Heart left ventricle (tissue), 16 donors: ENCODE results near the gene UROC1. TPM values are rescaled to one million over a fixed set of nuclear protein-coding genes. Genes with fewer than 3 reads are reported as not detected.

Experiments used
- ATAC-seq, 4 donors: fragments of 200-7000 bp; cut with Tn5 transposase; one replicate each; pipeline ENCODE4 v1.9.1; 2020 to 2022; ENCODE audit warnings: moderate library complexity in 4 of 4, mild to moderate bottlenecking in 3 of 4, moderate number of reproducible peaks in 1 of 4
- DNase-seq, 5 donors: peaks; one replicate each; pipeline ENCODE4 v3.0.0-alpha.2; 2020
- H3K27ac ChIP-seq, 12 donors: fragments of 200-600 bp; sonication (generic) in 4 of 12; one replicate each; pipeline versions ENCODE4 v1.5.0 to v1.8.0; 2016 to 2022; ENCODE audit warnings: mild to moderate bottlenecking in 2 of 12
- H3K27me3 ChIP-seq, 9 donors: fragments of 200-600 bp; sonication (generic) in 2 of 9; one replicate each; pipeline versions ENCODE4 v1.5.1 to v1.8.0; 2016 to 2022; ENCODE audit warnings: mild to moderate bottlenecking in 3 of 9
- H3K36me3 ChIP-seq, 9 donors: fragments of 200-600 bp; sonication (generic) in 2 of 9; one replicate each; pipeline versions ENCODE4 v1.5.0 to v1.8.0; 2018 to 2022; ENCODE audit warnings: mild to moderate bottlenecking in 2 of 9
- H3K4me1 ChIP-seq, 12 donors: fragments of 200-600 bp; sonication (generic) in 4 of 12; one replicate each; pipeline versions ENCODE4 v1.5.0 to v1.8.0; 2016 to 2022; ENCODE audit warnings: mild to moderate bottlenecking in 3 of 12
- H3K4me3 ChIP-seq, 12 donors: fragments of 200-600 bp; sonication (generic) in 4 of 12; one replicate each; pipeline versions ENCODE4 v1.5.0 to v1.8.0; 2017 to 2022; ENCODE audit warnings: mild to moderate bottlenecking in 9 of 12, moderate library complexity in 4 of 12
- H3K9me3 ChIP-seq, 12 donors: fragments of 200-600 bp; sonication (generic) in 4 of 12; one replicate each; pipeline versions ENCODE4 v1.5.0 to v1.8.0; 2016 to 2022; ENCODE audit warnings: mild to moderate bottlenecking in 1 of 12
- CTCF ChIP-seq, 12 donors: fragments of 200-600 bp; sonication (generic) in 4 of 12; IDR thresholded peaks; one replicate each; pipeline versions ENCODE4 v1.5.0 to v1.8.0; 2018 to 2022; ENCODE audit warnings: antibody characterized with exemption in 12 of 12, mild to moderate bottlenecking in 5 of 12
- POLR2A ChIP-seq, 2 donors: fragments of 450-650 bp; IDR thresholded peaks; one replicate each; pipeline ENCODE4 v1.6.1; 2017; ENCODE audit warnings: antibody characterized with exemption in 2 of 2, mild to moderate bottlenecking in 2 of 2, moderate library complexity in 2 of 2
- WGBS, 4 donors: extraction: QIAGEN DNeasy Blood & Tissue Kit in 2 of 4; methylation state at CpG; one replicate each; pipeline versions ENCODE4 v1.1.5 to v1.1.7; 2013 to 2018; 5-methylcytosine and 5-hydroxymethylcytosine counted together
- intact Hi-C, 10 donors: fragments of 100-400 bp; cut with DNase I; formaldehyde crosslinking; loops; one replicate each; pipeline versions ENCODE4 v1.11.1 to v1.14.2; 2022
- polyA plus RNA-seq, 2 donors: library from polyadenylated mRNA; stranded (reverse); fragments of 200-250 nt; gene quantifications; one replicate each; pipeline ENCODE4 v1.2.3, GENCODE V29; 2013
- total RNA-seq, 9 donors: library from RNA; depleted of rRNA in 2 of 9; stranded (reverse); fragments of >200 nt in 2 of 9; fragmentation: NEBNext Ultra II Directional in 3 of 9; extraction: Animal tissue kit (Norgen Biotek cat#: 25700) in 3 of 9; gene quantifications; one replicate each; pipeline versions ENCODE4 v1.1.0 to v1.2.4, GENCODE V29; 2016 to 2023
- donor health status: ischemic (EF 13 %, LVEDD 7.1; RV severe dilation, severe dysfunction).
- donor health status: healthy with polysubstance abuse.
- donor health status: DM: no; HTN: yes; CAD: no.
- donor health status: DM: no; HTN: no; CAD: no.
- donor health status: ischemic (EF 25% LVEDD 6.9; RV normal size, moderate dysfunction).
- donor health status: ischemic (EF 25% LVEDD 5.7; RV mildly dilated, moderate dysfunction).
- donor health status: healthy.
- donor health status: DM: yes; HTN: yes; CAD: no.
- donor health status: ischemic (EF 35%, LVEDD 5.7; RV mildly dilated, moderate dysfunction).
- donor health status: nonischemic (EF 11% LVEDD 7.7; RV severe dilation, severe dysfunction).
- donor health status: DM: yes; HTN: yes; CAD: no.
- donor health status: PGD.
- donor health status: ischemic (EF 29% LVEDD 5.4; RV normal size, mild dysfunction).
- donor health status: nonischemic (EF 23%, LVEDD 6.1; RV moderate dilation, normal function).

The UROC1 gene
- total and polyA plus RNA-seq, 11 donors: not detected

GRCh38 chr3:126525853-126526667, 8.5 kb upstream of the UROC1 start:
- DNase-seq: peak in 3 of 5 donors; percentile 6 to 53 (median 14)
- 79 to 86% (median 84%) methylated on average over 7 to 8 of the region's 8 CpGs for WGBS, 4 donors
- H3K4me1 ChIP-seq: peaks cover 0 to 43% (median 9%) of the 10 kb centered on the region in 12 donors
- no peak overlapping the region for H3K4me3 ChIP-seq
- H3K36me3 ChIP-seq: no peaks in the 10 kb centered on the region
- intact Hi-C loops: loop anchor here in 6 of 10 donors (5.0 to 10.0 kb wide), 4 partner anchors 41 to 1019 kb away; partner anchors contain the start of gene TXNRD3 (in 1 of the 6)
- no peak overlapping the region for H3K27ac ChIP-seq
- no peak for ATAC-seq
- no peaks in the 10 kb centered on the region for H3K9me3 ChIP-seq
- H3K27me3 ChIP-seq: peaks cover 0 to 20% (median 7%) of the 10 kb centered on the region in 9 donors
- TF ChIP-seq CTCF (IDR thresholded peaks at IDR 0.05) (no peak), POLR2A (IDR thresholded peaks at IDR 0.05) (no peak)

GRCh38 chr3:126525091-126525852, 7.7 kb upstream of the UROC1 start:
- DNase-seq (peak in 3 of 5 donors; percentile 16 to 40 (median 18)), ATAC-seq (no peak)
- Histone ChIP-seq H3K4me3 (peak overlapping the region in 2 of 12 donors; percentile 54 to 58), H3K9me3 (no peaks in the 10 kb centered on the region), H3K27ac (no peak overlapping the region), H3K36me3 (no peaks in the 10 kb centered on the region), H3K4me1 (peaks cover 0 to 37% (median 9%) of the 10 kb centered on the region in 12 donors), H3K27me3 (peaks cover 0 to 20% (median 7%) of the 10 kb centered on the region in 9 donors)
- 78 to 89% (median 82%) methylated on average over 6 to 12 of the region's 12 CpGs for WGBS, 4 donors
- no peak for TF ChIP-seq CTCF (IDR thresholded peaks at IDR 0.05)
- TF ChIP-seq POLR2A (IDR thresholded peaks at IDR 0.05): no peak
- intact Hi-C loops: loop anchor here in 6 of 10 donors (5.0 to 10.0 kb wide), 4 partner anchors 42 to 1020 kb away; partner anchors contain the start of gene TXNRD3 (in 1 of the 6)

- Histone ChIP-seq H3K4me3 (peak overlapping the region; percentile 23 to 58 (median 50)), H3K27ac (peak overlapping the region in 5 of 12 donors; percentile 17 to 42 (median 29)), H3K27me3 (peaks cover 0 to 20% (median 7%) of the 10 kb centered on the region in 9 donors), H3K36me3 (no peaks in the 10 kb centered on the region), H3K4me1 (peaks cover 0 to 29% (median 8%) of the 10 kb centered on the region in 12 donors), H3K9me3 (no peaks in the 10 kb centered on the region)
- ATAC-seq (peak in 2 of 4 donors; percentile 9 to 13), DNase-seq (peak in 3 of 5 donors; percentile 32 to 76 (median 39))
- no peak for TF ChIP-seq CTCF (IDR thresholded peaks at IDR 0.05)
- no peak for TF ChIP-seq POLR2A (IDR thresholded peaks at IDR 0.05)
- intact Hi-C loops: loop anchor here in 9 of 10 donors (5.0 to 10.0 kb wide), 7 partner anchors 43 to 1023 kb away; partner anchors contain the start of gene TXNRD3 (in 1 of the 9)
- WGBS, 4 donors: 7 to 29% (median 11%) methylated on average over 10 to 31 of the region's 31 CpGs
Observed at GRCh38 chr3:126524429-126524988, 6.9 kb upstream of the UROC1 start.
